Uterus (tissue), 2 donors: ENCODE measurements around the gene ACOT7.
"Not testable (repeated sequence)": the region's sequence is repeated elsewhere in the genome, so short reads cannot be mapped to it uniquely, and the experiment has no call there.

Experiments used
- CTCF ChIP-seq, 4 experiments: fragments of 200-600 bp in 2 of 4; fragments of 450-650 bp in 2 of 4; sonication (generic) in 2 of 4; IDR thresholded peaks; one replicate each; pipeline ENCODE4 v1.5.1; 2016 to 2019; ENCODE audit warnings: antibody characterized with exemption in 4 of 4, mild to moderate bottlenecking in 2 of 4, moderate library complexity in 1 of 4
- POLR2A ChIP-seq, 2 donors: fragments of 450-650 bp; IDR thresholded peaks; one replicate each; pipeline ENCODE4 v1.6.1; 2016; ENCODE audit warnings: antibody characterized with exemption in 2 of 2, mild to moderate bottlenecking in 1 of 2, moderate library complexity in 1 of 2

GRCh38 chr1:6437012-6437700, 43.6 kb upstream of the ACOT7 start:
- not testable (repeated sequence) for TF ChIP-seq POLR2A, CTCF (IDR thresholded peaks at IDR 0.05)
